ENCODE results near the gene PPP1R3F.
"Not testable (repeated sequence)": the region's sequence is repeated elsewhere in the genome, so short reads cannot be mapped to it uniquely, and the experiment has no call there.

Gene PPP1R3F

GRCh38 chrX:49323735-49324134, 54.1 kb downstream of the PPP1R3F start:
- DNase-seq: not testable (repeated sequence)

GRCh38 chrX:49330421-49330820, 60.8 kb downstream of the PPP1R3F start:
- DNase-seq: not testable (repeated sequence)

- DNase-seq: not testable (repeated sequence)
Measured at GRCh38 chrX:49331282-49331681, 61.7 kb downstream of the PPP1R3F start, which contains the start of gene GAGE13. Gene GAGE13 (plus strand): TSS chrX:49331582. CDS start chrX:49332738, 1,156 bp downstream.

GRCh38 chrX:49331841-49332240, 62.2 kb downstream of the PPP1R3F start:
- DNase-seq: not testable (repeated sequence)
